Stimulated activated CD4-positive, alpha-beta T cell treated with anti-CD3 and anti-CD28 coated beads, Interleukin-1b, Interleukin-23, amount 100 ng/mL, for 24 hours (primary cell): ENCODE measurements around the gene ANO10.

Source experiments
- DNase-seq, 4 experiments: peaks; one replicate each; pipeline ENCODE4 v3.0.0-alpha.2; 2020; ENCODE audit warnings: low read depth in 4 of 4, low spot score in 1 of 4

Gene ANO10

GRCh38 chr3:43353923-43354670 is 267.7 kb downstream of the ANO10 start:
- DNase-seq, result no peak

- no peak for DNase-seq
These were observed 268.4 kb downstream of the ANO10 start for GRCh38 chr3:43353393-43353792.

DNA sequence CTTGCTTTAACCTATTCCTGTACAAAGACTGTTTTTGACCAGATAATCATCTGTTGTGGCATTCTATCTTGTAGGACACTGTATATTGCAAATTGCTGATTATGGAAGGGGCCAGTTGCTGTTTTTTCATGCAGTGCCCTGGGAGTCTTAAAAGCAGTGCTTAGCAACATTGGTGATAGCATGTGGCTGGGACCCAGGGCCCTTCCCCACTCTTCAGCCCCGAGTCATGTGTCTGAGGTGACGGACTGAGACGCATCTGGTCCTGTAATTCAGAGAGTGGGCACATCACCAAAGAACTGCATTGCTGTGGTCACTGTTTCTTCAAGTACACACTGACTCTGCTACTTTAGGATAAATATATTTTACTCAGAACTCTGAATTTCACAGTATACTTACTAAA is 272.1 kb downstream of the ANO10 start:
- no peak for DNase-seq

GRCh38 chr3:43348852-43349574 is 272.8 kb downstream of the ANO10 start:
- DNase-seq, result no peak

- DNase-seq, result no peak
These were observed 273.5 kb downstream of the ANO10 start for GRCh38 chr3:43348350-43348749.

DNA sequence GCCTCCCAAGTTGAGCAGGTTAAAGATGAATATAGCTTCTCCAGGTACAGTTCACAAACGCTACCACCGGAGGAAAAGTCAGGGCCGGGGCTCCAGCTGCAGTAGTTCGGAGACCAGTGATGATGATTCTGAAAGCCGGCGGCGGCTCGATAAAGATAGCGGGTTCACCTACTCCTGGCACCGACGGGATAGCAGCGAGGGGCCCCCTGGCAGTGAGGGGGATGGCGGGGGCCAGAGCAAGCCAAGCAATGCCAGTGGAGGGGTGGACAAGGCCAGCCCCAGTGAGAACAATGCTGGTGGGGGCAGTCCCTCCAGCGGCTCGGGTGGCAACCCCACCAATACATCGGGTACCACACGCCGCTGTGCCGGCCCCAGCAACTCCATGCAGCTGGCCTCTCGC is 274.0 kb downstream of the ANO10 start:
- no peak for DNase-seq

- no peak for DNase-seq
These were observed 274.6 kb downstream of the ANO10 start for GRCh38 chr3:43346978-43347749.

GRCh38 chr3:43345877-43346276 is 275.9 kb downstream of the ANO10 start:
- DNase-seq, result no peak

DNA sequence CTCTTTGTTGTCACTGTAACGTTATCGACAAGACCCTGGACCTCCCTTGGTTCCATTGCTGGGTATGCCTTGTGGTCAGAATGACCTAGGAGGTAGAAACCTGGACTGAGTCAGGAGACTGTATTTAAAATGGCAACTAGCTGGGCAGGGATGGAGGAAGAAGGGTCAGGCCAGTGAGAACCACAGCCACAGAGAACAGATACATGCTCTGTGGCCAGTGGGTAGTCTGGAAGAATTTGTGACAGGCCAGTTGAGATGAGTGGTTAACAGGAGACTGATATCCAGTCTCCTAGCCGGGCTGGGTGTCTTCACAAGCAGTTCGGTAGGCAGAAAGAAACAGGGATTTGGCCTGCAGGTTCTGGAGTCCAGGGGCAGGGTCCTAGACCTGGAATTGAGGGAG is 276.6 kb downstream of the ANO10 start:
- no peak for DNase-seq

- no peak for DNase-seq
These were observed 277.3 kb downstream of the ANO10 start for GRCh38 chr3:43344520-43344919.

- no peak for DNase-seq
These were observed 278.0 kb downstream of the ANO10 start for GRCh38 chr3:43343815-43344214.

- DNase-seq, result no peak
These were observed 278.6 kb downstream of the ANO10 start for GRCh38 chr3:43343185-43343584.

DNA sequence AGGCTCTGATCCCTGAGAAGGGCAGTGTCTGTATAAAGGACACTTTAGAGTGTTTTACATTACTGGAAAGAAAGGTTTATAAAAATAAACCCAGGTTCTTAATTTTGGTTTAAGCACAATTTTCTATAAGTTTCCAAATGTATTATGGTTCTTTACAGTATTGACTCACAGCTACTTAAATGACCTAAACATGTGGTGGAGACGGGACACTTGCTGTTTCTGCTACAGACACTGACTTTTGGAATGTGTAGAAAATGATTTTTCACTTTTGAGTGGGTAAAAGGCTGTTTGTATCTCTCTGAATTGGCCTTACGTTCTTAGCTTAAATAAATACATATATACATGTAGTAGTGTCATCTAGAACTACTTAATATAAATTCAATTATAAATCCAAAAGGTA is 280.0 kb downstream of the ANO10 start:
- DNase-seq, result no peak

GRCh38 chr3:43340403-43340802 is 281.4 kb downstream of the ANO10 start:
- DNase-seq, result no peak

GRCh38 chr3:43338295-43338694 is 283.5 kb downstream of the ANO10 start:
- no peak for DNase-seq

DNA sequence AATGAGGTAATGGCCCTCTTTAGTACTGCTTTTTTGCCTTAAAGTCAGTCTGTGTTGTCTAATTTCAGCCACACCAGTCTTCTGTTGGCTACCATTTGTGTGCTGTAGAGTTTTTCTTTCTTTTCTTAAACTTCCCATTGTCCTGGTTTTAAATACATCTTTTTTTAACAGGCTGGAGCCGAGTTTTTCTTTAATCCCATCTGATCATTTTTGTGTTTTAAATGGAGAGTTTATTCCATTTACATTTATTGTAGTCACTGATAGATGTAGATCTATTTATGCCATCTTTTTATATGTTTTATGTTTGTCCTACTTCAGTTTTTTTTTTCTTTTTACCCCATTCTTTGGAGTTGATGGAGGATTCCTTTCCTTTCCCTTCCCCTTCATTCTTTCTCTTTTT is 286.0 kb downstream of the ANO10 start:
- DNase-seq, result no peak

GRCh38 chr3:43334976-43335375 is 286.8 kb downstream of the ANO10 start:
- no peak for DNase-seq

GRCh38 chr3:43331381-43331780 is 290.4 kb downstream of the ANO10 start:
- DNase-seq, result no peak

GRCh38 chr3:43330981-43331380 is 290.8 kb downstream of the ANO10 start:
- no peak for DNase-seq

DNA sequence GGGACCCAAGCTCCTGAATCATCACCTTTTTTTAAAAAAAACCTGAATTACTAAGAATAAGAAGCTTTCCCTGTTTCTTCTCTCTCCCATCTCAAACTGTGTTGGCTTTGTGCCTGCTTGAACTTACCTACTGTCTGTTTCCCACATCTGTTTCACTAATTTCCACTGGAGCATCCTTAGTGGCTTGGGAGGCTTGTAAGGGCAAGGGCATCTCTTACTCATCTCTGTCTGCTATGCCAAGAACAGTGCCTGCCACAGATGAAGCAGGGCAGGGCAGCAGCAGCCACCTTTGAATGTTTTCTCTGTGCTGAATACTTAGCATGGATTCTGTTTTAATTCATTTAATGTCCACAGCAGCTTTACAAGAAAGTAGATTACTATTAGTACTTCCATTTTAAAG is 293.2 kb downstream of the ANO10 start:
- DNase-seq, result no peak

DNA sequence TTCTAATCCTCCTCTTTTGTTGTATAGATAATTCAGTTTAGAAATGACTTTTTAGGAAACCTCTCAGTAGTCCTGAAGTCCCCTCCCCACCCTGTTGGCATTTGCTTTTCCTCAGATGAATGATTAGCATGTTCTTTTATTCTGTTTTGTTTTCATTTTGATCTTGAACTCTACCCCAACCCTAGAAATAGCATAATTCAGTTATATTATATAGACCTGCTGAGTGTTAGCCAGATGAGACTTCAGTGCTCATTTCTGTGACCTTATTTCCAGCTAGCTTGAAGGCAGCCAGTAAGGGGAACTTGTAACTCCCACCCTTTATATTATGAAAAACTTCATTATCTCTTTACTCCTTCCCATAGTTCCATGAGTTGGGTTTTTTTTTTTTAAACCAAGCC is 294.2 kb downstream of the ANO10 start:
- DNase-seq, result no peak
